ENCODE results near the gene DOCK11. TPM values are rescaled to one million over a fixed set of nuclear protein-coding genes. Genes with fewer than 3 reads are reported as not detected.

DOCK11 gene
- total RNA-seq, 1 donor from 2014 or later, result 14.0 TPM

DNA sequence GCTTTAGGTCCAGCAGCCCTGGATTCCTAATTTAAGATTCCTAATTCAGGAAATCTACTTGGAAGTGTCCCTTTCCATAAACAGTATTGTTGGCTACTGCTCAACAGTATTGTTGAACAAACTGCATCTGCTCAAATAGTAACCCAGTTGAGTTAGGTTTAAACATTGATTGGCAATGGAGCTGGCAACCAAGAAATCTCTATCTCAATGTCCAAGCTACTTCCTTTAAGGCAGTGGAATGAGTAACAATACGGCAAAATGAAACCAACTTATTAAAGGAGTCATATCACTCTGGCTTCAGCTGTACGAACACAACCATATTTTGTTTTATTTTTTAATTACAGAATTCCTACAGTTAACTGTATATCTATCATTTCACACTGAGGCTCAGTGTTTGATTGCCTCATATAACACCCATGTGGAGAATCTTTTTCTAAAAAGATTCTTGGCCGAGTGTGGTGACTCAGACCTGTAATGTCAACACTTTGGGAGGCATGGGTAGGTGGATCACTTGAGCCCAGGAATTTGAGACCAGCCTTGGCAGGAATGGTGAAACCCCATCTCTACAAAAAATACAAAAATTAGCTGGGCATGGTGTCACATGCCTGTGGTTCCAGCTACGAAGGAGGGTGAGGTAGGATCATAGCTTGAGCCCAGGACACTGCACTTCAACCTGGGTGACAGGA is 160.1 kb downstream of the DOCK11 start:
- no peaks in the 10 kb centered on the region for H3K9me3 Mint-ChIP-seq
- H3K36me3 Mint-ChIP-seq, result peaks cover 7% of the 10 kb centered on the region
- H3K27ac Mint-ChIP-seq, result no peak overlapping the region
- DNase-seq (ENCODE audit: extremely low spot score, unreplicated experiment), result no peak
- no peaks in the 10 kb centered on the region for H3K27me3 Mint-ChIP-seq
- no peaks in the 10 kb centered on the region for H3K4me1 Mint-ChIP-seq (ENCODE audit: unreplicated experiment)
- TF ChIP-seq, protein P1, sequence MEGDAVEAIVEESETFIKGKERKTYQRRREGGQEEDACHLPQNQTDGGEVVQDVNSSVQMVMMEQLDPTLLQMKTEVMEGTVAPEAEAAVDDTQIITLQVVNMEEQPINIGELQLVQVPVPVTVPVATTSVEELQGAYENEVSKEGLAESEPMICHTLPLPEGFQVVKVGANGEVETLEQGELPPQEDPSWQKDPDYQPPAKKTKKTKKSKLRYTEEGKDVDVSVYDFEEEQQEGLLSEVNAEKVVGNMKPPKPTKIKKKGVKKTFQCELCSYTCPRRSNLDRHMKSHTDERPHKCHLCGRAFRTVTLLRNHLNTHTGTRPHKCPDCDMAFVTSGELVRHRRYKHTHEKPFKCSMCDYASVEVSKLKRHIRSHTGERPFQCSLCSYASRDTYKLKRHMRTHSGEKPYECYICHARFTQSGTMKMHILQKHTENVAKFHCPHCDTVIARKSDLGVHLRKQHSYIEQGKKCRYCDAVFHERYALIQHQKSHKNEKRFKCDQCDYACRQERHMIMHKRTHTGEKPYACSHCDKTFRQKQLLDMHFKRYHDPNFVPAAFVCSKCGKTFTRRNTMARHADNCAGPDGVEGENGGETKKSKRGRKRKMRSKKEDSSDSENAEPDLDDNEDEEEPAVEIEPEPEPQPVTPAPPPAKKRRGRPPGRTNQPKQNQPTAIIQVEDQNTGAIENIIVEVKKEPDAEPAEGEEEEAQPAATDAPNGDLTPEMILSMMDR (conservative IDR thresholded peaks at IDR 0.05), result no peak
- no peak overlapping the region for H3K4me3 Mint-ChIP-seq

DNA sequence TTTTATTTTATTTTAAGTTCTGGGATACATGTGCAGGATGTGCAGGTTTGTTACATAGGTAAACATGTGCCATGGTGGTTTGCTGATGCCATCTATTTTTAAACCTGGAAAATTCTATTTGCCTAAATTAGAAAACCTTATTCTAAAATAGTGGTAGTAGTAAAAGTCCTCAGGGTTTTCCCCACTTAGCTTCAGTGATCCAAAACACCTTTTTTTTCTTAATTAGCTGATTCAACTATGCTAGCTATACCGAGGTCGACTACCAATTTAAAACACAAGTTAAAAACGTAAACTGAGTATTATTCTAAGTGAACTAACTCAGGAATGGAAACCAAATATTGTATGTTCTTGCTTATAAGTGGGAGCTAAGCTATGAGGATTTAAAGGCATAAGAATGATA is 161.8 kb downstream of the DOCK11 start:
- no peak for DNase-seq (ENCODE audit: extremely low spot score, unreplicated experiment)
- no peaks in the 10 kb centered on the region for H3K9me3 Mint-ChIP-seq
- H3K4me1 Mint-ChIP-seq (ENCODE audit: unreplicated experiment), result no peaks in the 10 kb centered on the region
- H3K36me3 Mint-ChIP-seq, result peaks cover 7% of the 10 kb centered on the region
- no peaks in the 10 kb centered on the region for H3K27me3 Mint-ChIP-seq
- H3K4me3 Mint-ChIP-seq, result no peak overlapping the region
- TF ChIP-seq, protein P1 (conservative IDR thresholded peaks at IDR 0.05), result no peak
- H3K27ac Mint-ChIP-seq, result no peak overlapping the region

DNA sequence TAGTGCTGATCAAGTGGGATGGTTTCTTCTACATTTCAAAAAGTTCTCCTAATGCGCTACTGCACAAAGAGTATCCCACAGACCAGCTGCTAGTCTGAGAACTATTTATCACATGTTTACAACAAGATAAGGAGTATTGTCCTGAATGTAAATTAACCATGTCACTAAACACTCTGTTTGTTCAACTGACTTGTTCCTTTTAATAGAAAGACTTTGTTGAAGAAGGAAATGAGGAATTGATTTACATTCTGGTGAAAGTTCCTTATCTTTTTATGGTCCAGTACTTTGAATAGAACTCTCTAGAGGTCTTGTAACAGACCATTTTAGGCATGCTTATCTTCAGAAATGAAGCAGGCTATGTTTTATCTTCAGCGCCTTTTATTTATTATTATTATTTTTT is 164.5 kb downstream of the DOCK11 start:
- H3K36me3 Mint-ChIP-seq, result peaks cover 4% of the 10 kb centered on the region
- H3K27me3 Mint-ChIP-seq, result no peaks in the 10 kb centered on the region
- no peak for DNase-seq (ENCODE audit: extremely low spot score, unreplicated experiment)
- TF ChIP-seq, protein P1 (conservative IDR thresholded peaks at IDR 0.05), result no peak
- no peaks in the 10 kb centered on the region for H3K4me1 Mint-ChIP-seq (ENCODE audit: unreplicated experiment)
- H3K9me3 Mint-ChIP-seq, result no peaks in the 10 kb centered on the region
- H3K4me3 Mint-ChIP-seq, result no peak overlapping the region
- H3K27ac Mint-ChIP-seq, result no peak overlapping the region

DNA sequence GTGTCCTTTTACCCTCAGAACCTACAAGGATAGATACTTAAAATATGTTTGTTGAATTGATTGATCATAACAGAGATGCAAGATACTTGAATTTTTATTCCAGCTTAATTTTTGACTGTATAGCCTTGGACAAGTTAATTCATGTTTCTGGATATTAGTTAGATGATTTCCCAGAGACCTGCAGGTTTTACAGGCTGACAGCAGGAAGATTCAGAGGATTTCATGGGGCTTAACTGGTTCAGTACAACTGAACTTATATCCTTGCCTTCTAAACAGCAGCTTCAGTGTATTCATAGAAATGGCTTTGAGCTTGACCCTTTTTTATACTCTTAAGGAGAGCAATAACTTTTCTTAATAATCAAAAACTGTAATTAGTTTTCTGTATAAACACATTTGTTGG is 169.6 kb downstream of the DOCK11 start:
- H3K9me3 Mint-ChIP-seq, result no peaks in the 10 kb centered on the region
- no peak for DNase-seq (ENCODE audit: extremely low spot score, unreplicated experiment)
- H3K36me3 Mint-ChIP-seq, result peaks cover 4% of the 10 kb centered on the region
- H3K4me1 Mint-ChIP-seq (ENCODE audit: unreplicated experiment), result no peaks in the 10 kb centered on the region
- TF ChIP-seq, protein P1 (conservative IDR thresholded peaks at IDR 0.05), result no peak
- no peak overlapping the region for H3K27ac Mint-ChIP-seq
- no peaks in the 10 kb centered on the region for H3K27me3 Mint-ChIP-seq
- no peak overlapping the region for H3K4me3 Mint-ChIP-seq

DNA sequence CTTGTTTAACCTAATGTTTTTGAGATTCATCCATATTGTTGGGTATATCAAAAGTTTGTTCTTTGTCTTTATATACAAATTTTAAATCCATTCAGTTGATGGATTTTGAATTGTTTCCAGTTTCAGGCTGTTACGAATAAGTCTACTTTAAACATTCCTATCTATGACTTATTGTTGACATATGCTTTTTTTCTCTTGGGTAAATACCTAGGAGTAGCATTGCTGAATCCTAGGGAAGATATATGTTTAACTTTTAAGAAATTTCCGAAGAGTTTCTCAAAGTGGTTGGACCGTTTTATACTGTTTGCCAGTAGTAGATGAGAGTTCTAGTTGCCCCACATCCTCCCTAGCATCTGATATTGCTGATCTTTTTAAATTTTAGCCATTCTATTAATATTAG is 170.9 kb downstream of the DOCK11 start:
- no peak for DNase-seq (ENCODE audit: extremely low spot score, unreplicated experiment)
- peaks cover 4% of the 10 kb centered on the region for H3K36me3 Mint-ChIP-seq
- H3K4me1 Mint-ChIP-seq (ENCODE audit: unreplicated experiment), result no peaks in the 10 kb centered on the region
- no peaks in the 10 kb centered on the region for H3K27me3 Mint-ChIP-seq
- TF ChIP-seq, protein P1 (conservative IDR thresholded peaks at IDR 0.05), result no peak
- no peak overlapping the region for H3K4me3 Mint-ChIP-seq
- no peak overlapping the region for H3K27ac Mint-ChIP-seq
- H3K9me3 Mint-ChIP-seq, result no peaks in the 10 kb centered on the region
